ENCODE results near the gene ELP1. TPM values are rescaled to one million over a fixed set of nuclear protein-coding genes. Genes with fewer than 3 reads are reported as not detected.

ELP1 gene
- total and polyA plus RNA-seq, 5 donors: 12.8 to 24.1 (median 21.9) TPM

Other genes with a start within 250 kb of the ELP1 start
- not detected for gene ACTL7B, start 78.1 kb downstream of the ELP1 start, total RNA-seq
- not detected for gene ACTL7B, start 78.1 kb downstream of the ELP1 start, polyA plus RNA-seq
- not detected for gene ACTL7A, start 71.9 kb downstream of the ELP1 start, total RNA-seq
- not detected for gene ACTL7A, start 71.9 kb downstream of the ELP1 start, polyA plus RNA-seq
- 10 to 100 TPM in 2 of 4 donors, 1 to 10 TPM in 2; 5.6 to 12.9 (median 10.0) TPM for gene ABITRAM, start 276 bp upstream of the ELP1 start, total RNA-seq
- 12.7 TPM for gene ABITRAM, start 276 bp upstream of the ELP1 start, polyA plus RNA-seq
- 10 to 100 TPM; 61.1 to 99.9 (median 96.9) TPM for gene CTNNAL1, start 79.4 kb upstream of the ELP1 start, total RNA-seq
- 105 TPM for gene CTNNAL1, start 79.4 kb upstream of the ELP1 start, polyA plus RNA-seq
- 100 to 1,000 TPM in 2 of 4 donors, 10 to 100 TPM in 2; 81.4 to 136 (median 99.6) TPM for gene TMEM245, start 185.8 kb upstream of the ELP1 start, total RNA-seq
- gene TMEM245, start 185.8 kb upstream of the ELP1 start, polyA plus RNA-seq: 25.6 TPM
- 1 to 10 TPM; 3.9 to 5.9 (median 4.4) TPM for gene FRRS1L, start 233.1 kb upstream of the ELP1 start, total RNA-seq
- gene FRRS1L, start 233.1 kb upstream of the ELP1 start, polyA plus RNA-seq: 0.91 TPM

Measured in right cardiac atrium (tissue), 5 donors.